H9 (cell line): ENCODE results near the gene COL4A2. TPM values are rescaled to one million over a fixed set of nuclear protein-coding genes. Genes with fewer than 3 reads are reported as not detected.
A peak's percentile ranks its signal among the peaks of the same experiment; 100 is the strongest.

Source experiments
- DNase-seq: peaks from one replicate; pipeline ENCODE4 v3.0.0-alpha.2; 2017
- H2AFZ ChIP-seq: one replicate; pipeline ENCODE4 v1.6.1; 2013; ENCODE audit warnings: mild to moderate bottlenecking, low read length, control low read depth, moderate library complexity
- H2AK5ac ChIP-seq: 2 replicates; pipeline ENCODE4 v1.6.1; 2013; ENCODE audit warnings: low read length, control low read depth, mixed read lengths; ENCODE audit not compliant: insufficient read length
- H2BK120ac ChIP-seq: one replicate; pipeline ENCODE4 v1.6.1; 2013; ENCODE audit warnings: low read depth, mild to moderate bottlenecking, low read length, control low read depth, inconsistent platforms; ENCODE audit not compliant: poor library complexity, severe bottlenecking
- H2BK12ac ChIP-seq: 2 replicates; pipeline ENCODE4 v1.6.1; 2013; ENCODE audit warnings: low read length, control low read depth, mixed read lengths, low read depth; ENCODE audit not compliant: insufficient read length
- H2BK15ac ChIP-seq: 2 replicates; pipeline ENCODE4 v1.6.1; 2013; ENCODE audit warnings: low read depth, low read length, control low read depth
- H2BK20ac ChIP-seq: one replicate; pipeline ENCODE4 v1.6.1; 2013; ENCODE audit warnings: low read depth, mild to moderate bottlenecking, low read length, control low read depth, inconsistent platforms; ENCODE audit not compliant: poor library complexity, severe bottlenecking
- H2BK5ac ChIP-seq: 2 replicates; pipeline ENCODE4 v1.6.1; 2013; ENCODE audit warnings: low read length, control low read depth, mixed read lengths; ENCODE audit not compliant: insufficient read length
- H3K14ac ChIP-seq: 2 replicates; pipeline ENCODE4 v1.6.1; 2013; ENCODE audit warnings: low read length, control low read depth; ENCODE audit not compliant: insufficient read depth
- H3K18ac ChIP-seq: 2 replicates; pipeline ENCODE4 v1.6.1; 2013; ENCODE audit warnings: low read depth, mild to moderate bottlenecking, mixed read lengths, low read length, control low read depth; ENCODE audit not compliant: insufficient read length
- H3K23ac ChIP-seq: 2 replicates; pipeline ENCODE4 v1.6.1; 2013; ENCODE audit warnings: low read length, control low read depth, mixed read lengths, low read depth; ENCODE audit not compliant: insufficient read length
- H3K23me2 ChIP-seq: 2 replicates; pipeline ENCODE4 v1.6.1; 2013; ENCODE audit warnings: low read depth, mild to moderate bottlenecking, mixed read lengths, low read length, control low read depth; ENCODE audit not compliant: insufficient read length, poor library complexity, severe bottlenecking
- H3K27ac ChIP-seq: 2 replicates; pipeline ENCODE4 v1.5.1; 2013; ENCODE audit warnings: low read length, control low read depth, mixed read lengths, low read depth; ENCODE audit not compliant: insufficient read length
- H3K27me3 ChIP-seq: 2 replicates; pipeline ENCODE4 v1.6.1; 2013; ENCODE audit warnings: low read length, control low read depth, inconsistent platforms; ENCODE audit not compliant: insufficient read depth
- H3K4ac ChIP-seq: 2 replicates; pipeline ENCODE4 v1.6.1; 2013; ENCODE audit warnings: low read depth, mild to moderate bottlenecking, control low read depth, inconsistent platforms, low read length, moderate library complexity
- H3K4me1 ChIP-seq: 2 replicates; pipeline ENCODE4 v1.6.1; 2013; ENCODE audit warnings: low read length, control low read depth, inconsistent platforms; ENCODE audit not compliant: insufficient read depth
- H3K4me2 ChIP-seq: 2 replicates; pipeline ENCODE4 v1.6.1; 2013; ENCODE audit warnings: low read length, control low read depth, mixed read lengths; ENCODE audit not compliant: insufficient read length, insufficient read depth
- H3K56ac ChIP-seq: 2 replicates; pipeline ENCODE4 v1.6.1; 2013; ENCODE audit warnings: low read depth, mild to moderate bottlenecking, mixed read lengths, low read length, control low read depth; ENCODE audit not compliant: insufficient read length
- H3K79me1 ChIP-seq: 2 replicates; pipeline ENCODE4 v1.6.1; 2013; ENCODE audit warnings: low read depth, mild to moderate bottlenecking, moderate library complexity, low read length, control low read depth, inconsistent platforms; ENCODE audit not compliant: insufficient read depth, poor library complexity, severe bottlenecking
- H3K79me2 ChIP-seq: 2 replicates; pipeline ENCODE4 v1.6.1; 2013; ENCODE audit warnings: low read length, control low read depth, inconsistent platforms; ENCODE audit not compliant: insufficient read depth
- H3K9ac ChIP-seq: 2 replicates; pipeline ENCODE4 v1.6.1; 2013; ENCODE audit warnings: low read length, control low read depth, mixed read lengths; ENCODE audit not compliant: insufficient read length; ENCODE audit errors: extremely low read depth
- H3K9me3 ChIP-seq: one replicate; pipeline ENCODE4 v1.6.1; 2013; ENCODE audit warnings: low read depth, low read length, inconsistent platforms; ENCODE audit not compliant: control insufficient read depth
- H3T11ph ChIP-seq: one replicate; pipeline ENCODE4 v1.6.1; 2013; ENCODE audit warnings: mild to moderate bottlenecking, low read length, control low read depth, inconsistent platforms
- H4K20me1 ChIP-seq: one replicate; pipeline ENCODE4 v1.6.1; 2013; ENCODE audit not compliant: control insufficient read depth, insufficient read length, insufficient read depth
- H4K5ac ChIP-seq: 2 replicates; pipeline ENCODE4 v1.6.1; 2013; ENCODE audit warnings: low read depth, mild to moderate bottlenecking, mixed read lengths, low read length, control low read depth; ENCODE audit not compliant: insufficient read length
- H4K8ac ChIP-seq: replicated peaks from 2 replicates; pipeline ENCODE4 v1.6.1; 2013; ENCODE audit warnings: low read length, control low read depth, mixed read lengths, low read depth; ENCODE audit not compliant: insufficient read length
- H4K91ac ChIP-seq: 2 replicates; pipeline ENCODE4 v1.6.1; 2013; ENCODE audit warnings: low read depth, mild to moderate bottlenecking, moderate library complexity, mixed read lengths, low read length, control low read depth; ENCODE audit not compliant: insufficient read length
- H3K27ac Mint-ChIP-seq, 3 experiments: 2 replicates in 2 of 3; 3 replicates in 1 of 3; pipeline ENCODE4 v1.8.0; 2020 to 2021; ENCODE audit warnings: mixed read lengths in 3 of 3, mild to moderate bottlenecking in 1 of 3, moderate library complexity in 1 of 3
- H3K27me3 Mint-ChIP-seq: 2 replicates; pipeline ENCODE4 v1.8.0; 2021; ENCODE audit warnings: low read depth, mild to moderate bottlenecking, moderate library complexity, mixed read lengths
- H3K36me3 Mint-ChIP-seq, 3 experiments: 2 replicates in 2 of 3; 3 replicates in 1 of 3; pipeline ENCODE4 v1.8.0; 2020 to 2021; ENCODE audit warnings: low read depth in 3 of 3, mixed read lengths in 3 of 3; ENCODE audit not compliant: insufficient read depth in 1 of 3
- H3K4me1 Mint-ChIP-seq, 2 experiments: 2 replicates each; pipeline ENCODE4 v1.8.0; 2020; ENCODE audit warnings: mixed read lengths in 2 of 2
- H3K4me3 Mint-ChIP-seq, 2 experiments: 2 replicates in 1 of 2; 3 replicates in 1 of 2; pipeline ENCODE4 v1.8.0; 2020 to 2021; ENCODE audit warnings: mild to moderate bottlenecking in 2 of 2, mixed read lengths in 2 of 2, moderate library complexity in 1 of 2
- H3K9me3 Mint-ChIP-seq, 2 experiments: 2 replicates in 1 of 2; 3 replicates in 1 of 2; pipeline ENCODE4 v1.8.0; 2020; ENCODE audit warnings: mild to moderate bottlenecking in 2 of 2, mixed read lengths in 2 of 2, moderate library complexity in 1 of 2
- CTCF ChIP-seq: fragments of 200-600 bp; sonication (generic); conservative IDR thresholded peaks from 3 replicates; pipeline ENCODE4 v1.8.0; 2021; ENCODE audit warnings: antibody characterized with exemption, mild to moderate bottlenecking
- WGBS: extraction: QIAGEN DNeasy Blood & Tissue Kit; methylation state at CpG from one replicate; pipeline ENCODE4 v1.1.7; 2013; ENCODE audit warnings: missing lambda C conversion rate, low lambda C conversion rate, mixed read lengths; ENCODE audit not compliant: insufficient read length; ENCODE audit errors: extremely low coverage; 5-methylcytosine and 5-hydroxymethylcytosine counted together
- total RNA-seq: library from RNA; stranded (reverse); gene quantifications from 2 replicates; pipeline ENCODE4 v1.2.1, GENCODE V29; 2021

The COL4A2 gene
- total RNA-seq, 1 experiment from 2014 or later: 76.5 TPM

GRCh38 chr13:110458594-110459365 lies 151.7 kb downstream of the COL4A2 start:
- no peak overlapping the region for H3K27ac ChIP-seq
- WGBS: no CpG with 5 or more reads among the region's 22 CpGs
- no peaks in the 10 kb centered on the region for H3K27me3 ChIP-seq
- peaks cover 1% of the 10 kb centered on the region; the same call in 1 of the 2 replicates for H3K4me1 ChIP-seq
- Mint-ChIP-seq H3K27me3 (no peaks in the 10 kb centered on the region; the same call in 1 of the 2 replicates), H3K36me3 (peaks cover 9 to 33% (median 24%) of the 10 kb centered on the region in 3 experiments; a peak in 6 of 7 replicates), H3K27ac (peak overlapping the region in 1 of 3 experiments; percentile 94; a peak in 3 of 7 replicates), H3K9me3 (no peaks in the 10 kb centered on the region; a peak in 1 of 5 replicates), H3K4me1 (peaks cover 31% of the 10 kb centered on the region in 2 experiments), H3K4me3 (no peak overlapping the region)
- H3K79me1 ChIP-seq: no peaks in the 10 kb centered on the region
- no peak overlapping the region for H2BK12ac ChIP-seq
- H2BK5ac ChIP-seq: no peak overlapping the region
- no peak overlapping the region for H2BK20ac ChIP-seq
- H2BK120ac ChIP-seq: no peak overlapping the region
- H4K20me1 ChIP-seq: no peaks in the 10 kb centered on the region
- H2BK15ac ChIP-seq: no peak overlapping the region
- no peak overlapping the region for H3T11ph ChIP-seq
- no peak overlapping the region for H2AK5ac ChIP-seq
- no peaks in the 10 kb centered on the region for H3K79me2 ChIP-seq
- H3K14ac ChIP-seq: no peak overlapping the region
- no peak overlapping the region for H4K91ac ChIP-seq
- H3K56ac ChIP-seq: no peak overlapping the region
- H3K9ac ChIP-seq: no peak overlapping the region
- no peak overlapping the region for H3K4me2 ChIP-seq
- no peak overlapping the region for H4K8ac ChIP-seq
- no peak for DNase-seq
- no peak overlapping the region for H2AFZ ChIP-seq
- no peak overlapping the region for H3K4ac ChIP-seq
- TF ChIP-seq CTCF: no peak
- H3K23ac ChIP-seq: no peak overlapping the region
- H4K5ac ChIP-seq: no peak overlapping the region
- no peaks in the 10 kb centered on the region for H3K9me3 ChIP-seq
- no peak overlapping the region for H3K18ac ChIP-seq
- no peaks in the 10 kb centered on the region for H3K23me2 ChIP-seq
